DND-41 (cell line): ENCODE results near the gene SLC2A11.

ENCODE experiments used
- CTCF ChIP-seq: IDR thresholded peaks from 2 replicates; pipeline ENCODE4 v1.5.1; 2012; ENCODE audit warnings: borderline replicate concordance, low read length, moderate library complexity, mild to moderate bottlenecking; ENCODE audit not compliant: poor library complexity, severe bottlenecking; ENCODE audit errors: extremely low read depth
- EZH2 ChIP-seq: IDR thresholded peaks from 3 replicates; pipeline ENCODE4 v1.6.1; 2012; ENCODE audit warnings: borderline replicate concordance, low read depth, mild to moderate bottlenecking, moderate library complexity, low read length, inconsistent platforms; ENCODE audit not compliant: severe bottlenecking

- TF ChIP-seq CTCF (peak; percentile 16), EZH2 (no peak)
Measured at GRCh38 chr22:23888615-23889401, 31.1 kb downstream of the SLC2A11 start.
